GM19397 (cell line): ENCODE results near the gene CBFA2T3.

Experiments used
- ATAC-seq: cut with Tn5 transposase; IDR thresholded peaks from one replicate; pipeline ENCODE4 v1.9.1; 2021; ENCODE audit warnings: mild to moderate bottlenecking, moderate library complexity; ENCODE audit not compliant: unreplicated experiment

The CBFA2T3 gene

GRCh38 chr16:88964636-88965035 lies 12.4 kb downstream of the CBFA2T3 start:
- ATAC-seq = no peak

GRCh38 chr16:88963583-88963982 lies 13.4 kb downstream of the CBFA2T3 start:
- no peak for ATAC-seq

- no peak for ATAC-seq
These were observed 14.4 kb downstream of the CBFA2T3 start for GRCh38 chr16:88962478-88963152.

GRCh38 chr16:88961011-88961410 lies 16.0 kb downstream of the CBFA2T3 start:
- no peak for ATAC-seq

- no peak for ATAC-seq
These were observed 16.5 kb downstream of the CBFA2T3 start for GRCh38 chr16:88960516-88960915.

GRCh38 chr16:88959022-88959421 lies 18.0 kb downstream of the CBFA2T3 start:
- no peak for ATAC-seq

- ATAC-seq = no peak
These were observed 19.0 kb downstream of the CBFA2T3 start for GRCh38 chr16:88957887-88958577.

- ATAC-seq = no peak
These were observed 19.6 kb downstream of the CBFA2T3 start for GRCh38 chr16:88957433-88957767.

- no peak for ATAC-seq
These were observed 20.2 kb downstream of the CBFA2T3 start for GRCh38 chr16:88956546-88957432.

- no peak for ATAC-seq
These were observed 21.1 kb downstream of the CBFA2T3 start for GRCh38 chr16:88955906-88956305.

GRCh38 chr16:88953003-88953690 lies 23.9 kb downstream of the CBFA2T3 start:
- no peak for ATAC-seq

- no peak for ATAC-seq
These were observed 25.0 kb downstream of the CBFA2T3 start for GRCh38 chr16:88951989-88952388.

GRCh38 chr16:88951501-88951900 lies 25.5 kb downstream of the CBFA2T3 start:
- ATAC-seq = no peak

- ATAC-seq = no peak
These were observed 28.1 kb downstream of the CBFA2T3 start for GRCh38 chr16:88948781-88949490.

- ATAC-seq = no peak
These were observed 31.5 kb downstream of the CBFA2T3 start for GRCh38 chr16:88945473-88945872.

GRCh38 chr16:88943741-88944140 lies 33.3 kb downstream of the CBFA2T3 start:
- no peak for ATAC-seq

GRCh38 chr16:88943131-88943664 lies 33.8 kb downstream of the CBFA2T3 start:
- ATAC-seq = no peak

GRCh38 chr16:88941913-88942909 lies 34.8 kb downstream of the CBFA2T3 start:
- peak; percentile 47 for ATAC-seq
